Effector memory CD4-positive, alpha-beta T cell (primary cell): Measurements from ENCODE around the gene TMEM167B.

ENCODE experiments used
- DNase-seq, 3 donors: peaks; one replicate each; pipeline ENCODE4 v3.0.0-alpha.2; 2020
- H3K27ac ChIP-seq: 2 replicates; pipeline ENCODE4 v1.7.0; 2013; ENCODE audit warnings: mild to moderate bottlenecking, low read length, moderate library complexity; ENCODE audit not compliant: insufficient read depth, poor library complexity, severe bottlenecking
- H3K27me3 ChIP-seq: replicated peaks from 2 replicates; pipeline ENCODE4 v1.7.0; 2013; ENCODE audit warnings: mild to moderate bottlenecking, low read length; ENCODE audit not compliant: insufficient read depth, control insufficient read depth, poor library complexity, severe bottlenecking
- H3K36me3 ChIP-seq: 2 replicates; pipeline ENCODE4 v1.7.0; 2013; ENCODE audit warnings: mild to moderate bottlenecking, low read length, moderate library complexity; ENCODE audit not compliant: control insufficient read depth, insufficient read depth
- H3K4me1 ChIP-seq: 2 replicates; pipeline ENCODE4 v1.7.0; 2013; ENCODE audit warnings: low read length, mild to moderate bottlenecking; ENCODE audit not compliant: control insufficient read depth, insufficient read depth, poor library complexity, severe bottlenecking
- H3K4me3 ChIP-seq: 2 replicates; pipeline ENCODE4 v1.7.0; 2013; ENCODE audit warnings: low read length, low read depth, mild to moderate bottlenecking; ENCODE audit not compliant: insufficient read depth, poor library complexity, severe bottlenecking
- H3K9me3 ChIP-seq: 2 replicates; pipeline ENCODE4 v1.7.0; 2013; ENCODE audit warnings: mild to moderate bottlenecking, low read length, moderate library complexity; ENCODE audit not compliant: control insufficient read depth

TMEM167B gene

GRCh38 chr1:109112652-109113285 is 22.2 kb downstream of the TMEM167B start:
- peak overlapping the region; percentile 45 for H3K4me3 ChIP-seq
- H3K4me1 ChIP-seq = peaks cover 25% of the 10 kb centered on the region
- DNase-seq = peak; percentile 77 to 86 (median 81)
- no peaks in the 10 kb centered on the region for H3K36me3 ChIP-seq
- no peaks in the 10 kb centered on the region for H3K27me3 ChIP-seq
- H3K27ac ChIP-seq = peak overlapping the region; percentile 60
- no peaks in the 10 kb centered on the region for H3K9me3 ChIP-seq

GRCh38 chr1:109113590-109114341 is 23.2 kb downstream of the TMEM167B start, which contains the start of gene ELAPOR1:
ELAPOR1 (plus strand) TSS chr1:109114115; CDS start chr1:109114184, 69 bp downstream.
- Histone ChIP-seq H3K27me3 (no peaks in the 10 kb centered on the region), H3K4me3 (peak within 1 kb of the TSS; percentile 45), H3K4me1 (peaks cover 25% of the 10 kb centered on the region), H3K9me3 (no peaks in the 10 kb centered on the region), H3K36me3 (no peaks in the 10 kb centered on the region), H3K27ac (peak within 1 kb of the TSS; percentile 60)
- peak; percentile 90 to 91 (median 91) for DNase-seq

DNA sequence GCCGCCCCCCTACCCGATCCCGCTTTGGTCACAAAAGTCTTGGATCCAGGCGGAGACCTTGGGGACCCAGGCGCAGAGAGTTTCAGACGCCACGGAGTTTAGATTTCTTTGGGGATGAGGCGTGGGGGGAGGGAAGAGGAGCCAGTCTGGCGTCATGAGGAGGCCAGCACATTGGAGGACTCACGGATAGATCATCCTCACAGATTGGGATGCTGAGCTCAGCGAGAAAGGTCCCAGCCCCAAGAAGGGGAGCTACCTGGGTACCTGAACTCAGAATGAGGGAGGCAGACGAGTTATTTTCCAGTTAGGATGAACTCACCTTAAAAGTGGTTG is 23.7 kb downstream of the TMEM167B start:
- Histone ChIP-seq H3K36me3 (no peaks in the 10 kb centered on the region), H3K27ac (no peak overlapping the region), H3K4me1 (peaks cover 25% of the 10 kb centered on the region), H3K9me3 (no peaks in the 10 kb centered on the region), H3K4me3 (peak overlapping the region; percentile 45), H3K27me3 (no peaks in the 10 kb centered on the region)
- DNase-seq = no peak

- Histone ChIP-seq H3K27ac (no peak overlapping the region), H3K4me3 (no peak overlapping the region), H3K4me1 (peaks cover 25% of the 10 kb centered on the region), H3K36me3 (no peaks in the 10 kb centered on the region), H3K9me3 (no peaks in the 10 kb centered on the region), H3K27me3 (no peaks in the 10 kb centered on the region)
- no peak for DNase-seq
These were observed 25.1 kb downstream of the TMEM167B start for GRCh38 chr1:109115685-109116084.

DNA sequence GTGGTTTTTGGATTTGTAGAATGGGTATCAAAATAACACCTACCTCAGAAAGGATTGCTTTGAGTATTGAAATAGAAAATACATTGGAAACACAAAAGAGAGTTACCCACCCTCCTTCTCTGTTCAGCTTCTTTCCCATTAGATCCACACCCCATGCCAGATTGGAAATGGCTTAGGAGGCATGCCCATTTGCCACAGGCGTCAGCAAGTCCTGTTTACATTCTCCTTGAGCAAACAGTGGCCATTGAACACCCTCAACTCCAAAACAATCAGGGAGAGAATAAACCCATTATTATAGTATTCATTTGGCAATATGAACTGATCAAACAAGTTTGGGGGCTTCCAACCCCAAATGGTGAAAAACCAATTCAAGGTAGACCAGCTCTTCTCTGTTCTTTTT is 25.7 kb downstream of the TMEM167B start:
- no peaks in the 10 kb centered on the region for H3K9me3 ChIP-seq
- H3K4me3 ChIP-seq = no peak overlapping the region
- no peaks in the 10 kb centered on the region for H3K27me3 ChIP-seq
- no peak overlapping the region for H3K27ac ChIP-seq
- H3K36me3 ChIP-seq = no peaks in the 10 kb centered on the region
- DNase-seq = no peak
- H3K4me1 ChIP-seq = peaks cover 25% of the 10 kb centered on the region

DNA sequence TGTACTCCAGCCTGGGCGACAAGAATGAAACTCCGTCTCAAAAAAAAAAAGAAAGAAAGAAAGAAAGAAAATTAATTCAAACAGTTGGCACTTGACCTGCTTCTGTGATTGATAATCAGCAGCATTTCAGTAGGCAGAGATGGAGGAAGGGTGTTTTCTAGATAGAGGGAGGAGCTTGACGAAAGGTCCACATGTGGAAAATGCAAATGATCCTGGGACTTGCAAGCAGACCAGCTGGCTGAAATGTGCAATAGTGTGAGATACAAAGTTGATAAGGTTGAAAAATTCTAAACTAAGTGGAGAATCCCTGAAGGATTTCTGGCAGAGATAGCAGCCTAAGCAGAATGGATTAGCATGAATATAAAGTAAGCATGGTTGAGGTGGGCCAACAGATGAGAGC is 27.5 kb downstream of the TMEM167B start:
- Histone ChIP-seq H3K27ac (no peak overlapping the region), H3K36me3 (no peaks in the 10 kb centered on the region), H3K4me1 (peaks cover 16% of the 10 kb centered on the region), H3K9me3 (no peaks in the 10 kb centered on the region), H3K4me3 (no peak overlapping the region), H3K27me3 (no peaks in the 10 kb centered on the region)
- no peak for DNase-seq

- H3K27me3 ChIP-seq = no peaks in the 10 kb centered on the region
- H3K9me3 ChIP-seq = no peaks in the 10 kb centered on the region
- DNase-seq = no peak
- H3K4me1 ChIP-seq = no peaks in the 10 kb centered on the region
- no peak overlapping the region for H3K4me3 ChIP-seq
- H3K27ac ChIP-seq = no peak overlapping the region
- H3K36me3 ChIP-seq = no peaks in the 10 kb centered on the region
These were observed 29.8 kb downstream of the TMEM167B start for GRCh38 chr1:109120356-109120755.

GRCh38 chr1:109131059-109131458 is 40.5 kb downstream of the TMEM167B start:
- Histone ChIP-seq H3K27ac (no peak overlapping the region), H3K4me1 (no peaks in the 10 kb centered on the region), H3K36me3 (no peaks in the 10 kb centered on the region), H3K4me3 (no peak overlapping the region), H3K9me3 (no peaks in the 10 kb centered on the region), H3K27me3 (no peaks in the 10 kb centered on the region)
- no peak for DNase-seq

GRCh38 chr1:109131800-109132199 is 41.2 kb downstream of the TMEM167B start:
- Histone ChIP-seq H3K4me1 (no peaks in the 10 kb centered on the region), H3K27me3 (no peaks in the 10 kb centered on the region), H3K27ac (no peak overlapping the region), H3K36me3 (no peaks in the 10 kb centered on the region), H3K4me3 (no peak overlapping the region), H3K9me3 (no peaks in the 10 kb centered on the region)
- no peak for DNase-seq

DNA sequence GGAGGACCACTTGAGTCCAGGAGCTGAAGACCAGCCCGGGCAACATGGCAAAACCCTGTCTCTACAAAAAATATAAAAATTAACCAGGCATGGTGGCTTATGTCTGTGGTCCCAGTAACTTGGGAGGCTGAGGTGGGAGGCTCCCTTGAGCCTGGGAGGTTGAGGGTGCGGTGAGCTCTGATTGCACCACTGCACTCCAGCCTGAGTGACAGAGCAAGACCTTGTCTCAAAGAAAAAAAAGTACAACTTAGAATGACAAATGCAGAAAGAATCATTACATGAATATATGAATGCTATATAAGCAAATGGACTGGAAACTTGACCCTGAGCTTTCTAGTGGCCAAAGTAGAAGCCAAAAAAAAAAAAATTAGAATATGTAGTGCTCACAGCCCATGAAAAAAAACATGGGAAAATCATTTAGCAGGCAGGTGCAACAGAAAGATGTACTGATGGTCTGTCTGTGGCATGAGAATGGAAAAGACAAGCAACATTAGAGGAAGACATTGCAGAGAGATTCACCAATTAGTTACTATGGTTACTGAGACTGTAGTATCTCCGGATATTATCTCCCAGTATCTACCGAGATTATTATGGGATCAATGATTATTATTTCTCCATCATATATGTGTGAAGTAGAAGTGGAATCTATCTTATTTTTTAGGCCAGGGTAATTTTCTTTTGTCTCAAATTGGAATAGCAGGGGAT is 42.6 kb downstream of the TMEM167B start:
- Histone ChIP-seq H3K4me3 (no peak overlapping the region), H3K36me3 (no peaks in the 10 kb centered on the region), H3K9me3 (no peaks in the 10 kb centered on the region), H3K4me1 (no peaks in the 10 kb centered on the region), H3K27ac (no peak overlapping the region), H3K27me3 (no peaks in the 10 kb centered on the region)
- no peak for DNase-seq
